Sigmoid colon (tissue), 7 donors: ENCODE results near the gene LMO1. TPM values are rescaled to one million over a fixed set of nuclear protein-coding genes. Genes with fewer than 3 reads are reported as not detected.

Experiments used
- DNase-seq: peaks from one replicate; pipeline ENCODE4 v3.0.0-alpha.2; 2019
- H3K27ac ChIP-seq, 4 donors: fragments of 200-600 bp; sonication (generic); one replicate each; pipeline ENCODE4 v1.5.1; 2016 to 2019; ENCODE audit warnings: mild to moderate bottlenecking in 1 of 4
- H3K27me3 ChIP-seq, 3 donors: fragments of 200-600 bp; sonication (generic); one replicate each; pipeline ENCODE4 v1.5.1; 2019; ENCODE audit warnings: mild to moderate bottlenecking in 1 of 3
- H3K36me3 ChIP-seq, 4 donors: fragments of 200-600 bp; sonication (generic); one replicate each; pipeline ENCODE4 v1.5.1; 2016 to 2019
- H3K4me1 ChIP-seq, 4 donors: fragments of 200-600 bp; sonication (generic); one replicate each; pipeline ENCODE4 v1.5.1; 2017 to 2019
- H3K4me3 ChIP-seq, 4 donors: fragments of 200-600 bp; sonication (generic); one replicate each; pipeline ENCODE4 v1.5.1; 2017 to 2019; ENCODE audit warnings: mild to moderate bottlenecking in 2 of 4, moderate library complexity in 1 of 4
- H3K9me3 ChIP-seq, 4 donors: fragments of 200-600 bp in 3 of 4; sonication (generic) in 3 of 4; one replicate each; pipeline versions ENCODE4 v1.5.1 to v1.6.1; 2013 to 2019
- EP300 ChIP-seq, 4 donors: sonication (generic); formaldehyde crosslinking; IDR thresholded peaks; one replicate each; pipeline ENCODE4 v1.6.1; 2017; ENCODE audit warnings: antibody characterized with exemption in 4 of 4
- POLR2A ChIP-seq, 2 donors: fragments of 450-650 bp; IDR thresholded peaks; one replicate each; pipeline ENCODE4 v1.6.1; 2016; ENCODE audit warnings: antibody characterized with exemption in 2 of 2, mild to moderate bottlenecking in 2 of 2, moderate library complexity in 2 of 2
- POLR2AphosphoS5 ChIP-seq, 4 donors: sonication (generic); formaldehyde crosslinking; IDR thresholded peaks; one replicate each; pipeline ENCODE4 v1.6.1; 2017; ENCODE audit warnings: antibody characterized with exemption in 4 of 4
- WGBS, 2 donors: extraction: QIAGEN DNeasy Blood & Tissue Kit; methylation state at CpG; one replicate each; pipeline ENCODE4 v1.1.7; 2013; 5-methylcytosine and 5-hydroxymethylcytosine counted together
- intact Hi-C: fragments of 100-400 bp; cut with DNase I; formaldehyde crosslinking; loops from one replicate; pipeline ENCODE4 v1.15.1; 2023
- polyA plus RNA-seq, 3 donors: library from polyadenylated mRNA; stranded (reverse); fragments of 200-250 nt; gene quantifications; one replicate each; pipeline ENCODE4 v1.2.3, GENCODE V29; 2013
- total RNA-seq, 4 donors: library from RNA; depleted of rRNA; stranded (reverse); fragments of >200 nt; gene quantifications; one replicate each; pipeline ENCODE4 v1.1.0, GENCODE V29; 2016
- TF ChIP-seq, protein P1 (sequence below), 4 experiments: fragments of 450-650 bp in 3 of 4; fragments of 200-600 bp in 1 of 4; IDR thresholded peaks; one replicate each; pipeline ENCODE4 v1.5.1; 2016 to 2019; ENCODE audit warnings: antibody characterized with exemption in 4 of 4, mild to moderate bottlenecking in 3 of 4, moderate library complexity in 2 of 4
- donor health status: healthy with polysubstance abuse.
- donor health status: Bipolar disorder and iron deficiency.
- donor health status: healthy.

The LMO1 gene
- total and polyA plus RNA-seq, 7 donors: 0.04 to 1.8 (median 0.66) TPM; not detected in 4

DNA sequence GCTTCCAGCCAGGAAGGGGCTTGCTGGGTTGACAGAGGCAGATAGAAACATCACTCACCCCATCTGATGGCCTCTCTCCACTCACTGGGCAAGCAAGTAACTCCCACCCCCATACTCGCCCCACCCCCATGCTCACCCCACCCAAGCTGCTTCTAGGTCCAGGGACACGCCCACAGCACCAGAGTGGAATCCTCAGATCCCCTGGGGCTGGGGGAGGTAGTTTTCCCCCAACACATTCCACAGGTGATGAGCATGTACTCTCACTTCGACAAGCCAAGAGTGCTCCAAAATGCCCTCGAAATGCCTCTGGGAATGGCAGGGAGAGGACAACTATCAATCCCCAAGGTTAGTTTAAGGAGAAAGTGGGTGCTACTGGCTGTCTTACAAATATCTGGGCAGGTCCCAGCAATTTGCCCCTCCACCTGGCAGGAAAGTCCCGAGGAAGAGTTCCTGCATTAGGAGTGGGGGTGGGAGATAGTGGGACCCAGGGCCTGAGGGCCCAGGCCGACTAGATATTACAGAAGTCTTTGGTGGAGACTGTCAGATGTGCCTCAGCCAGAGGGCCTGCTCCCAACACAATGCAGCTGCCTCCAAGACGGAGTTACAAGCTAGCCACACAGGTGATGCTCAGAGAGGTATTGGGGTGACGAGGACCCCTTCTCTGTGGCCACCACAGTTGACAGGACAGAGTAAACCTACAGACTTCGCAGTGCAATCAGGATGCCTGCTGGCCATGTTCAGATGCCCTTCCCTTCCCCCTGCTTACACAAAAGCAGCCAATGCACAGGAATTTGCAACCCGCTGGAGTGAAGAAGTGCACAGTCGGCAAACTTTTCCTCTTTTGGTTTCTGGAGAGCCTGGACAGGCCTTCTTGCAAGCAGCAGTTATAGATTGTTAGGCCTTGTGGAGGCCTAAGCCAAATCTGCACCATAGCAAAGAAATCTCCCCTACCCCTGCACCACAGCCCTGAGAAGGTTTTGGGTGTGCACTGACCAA is 2.9 kb upstream of the LMO1 start:
- WGBS, 2 donors: 87 to 91% methylated on average over 11 of the region's 11 CpGs
- Histone ChIP-seq H3K27ac (no peak overlapping the region), H3K36me3 (no peaks in the 10 kb centered on the region), H3K27me3 (peaks cover 16 to 71% (median 51%) of the 10 kb centered on the region in 3 donors), H3K4me3 (no peak overlapping the region), H3K9me3 (no peaks in the 10 kb centered on the region), H3K4me1 (peaks cover 0 to 41% (median 33%) of the 10 kb centered on the region in 4 donors)
- peak; percentile 19 for DNase-seq
- intact Hi-C loops: loop anchor here (10.0 kb wide), 1 partner anchor 262 kb away; no protein-coding TSS in a partner anchor
- TF ChIP-seq POLR2A (IDR thresholded peaks at IDR 0.05) (no peak), EP300 (IDR thresholded peaks at IDR 0.05) (no peak), POLR2AphosphoS5 (IDR thresholded peaks at IDR 0.05) (no peak)
- TF ChIP-seq, protein P1, sequence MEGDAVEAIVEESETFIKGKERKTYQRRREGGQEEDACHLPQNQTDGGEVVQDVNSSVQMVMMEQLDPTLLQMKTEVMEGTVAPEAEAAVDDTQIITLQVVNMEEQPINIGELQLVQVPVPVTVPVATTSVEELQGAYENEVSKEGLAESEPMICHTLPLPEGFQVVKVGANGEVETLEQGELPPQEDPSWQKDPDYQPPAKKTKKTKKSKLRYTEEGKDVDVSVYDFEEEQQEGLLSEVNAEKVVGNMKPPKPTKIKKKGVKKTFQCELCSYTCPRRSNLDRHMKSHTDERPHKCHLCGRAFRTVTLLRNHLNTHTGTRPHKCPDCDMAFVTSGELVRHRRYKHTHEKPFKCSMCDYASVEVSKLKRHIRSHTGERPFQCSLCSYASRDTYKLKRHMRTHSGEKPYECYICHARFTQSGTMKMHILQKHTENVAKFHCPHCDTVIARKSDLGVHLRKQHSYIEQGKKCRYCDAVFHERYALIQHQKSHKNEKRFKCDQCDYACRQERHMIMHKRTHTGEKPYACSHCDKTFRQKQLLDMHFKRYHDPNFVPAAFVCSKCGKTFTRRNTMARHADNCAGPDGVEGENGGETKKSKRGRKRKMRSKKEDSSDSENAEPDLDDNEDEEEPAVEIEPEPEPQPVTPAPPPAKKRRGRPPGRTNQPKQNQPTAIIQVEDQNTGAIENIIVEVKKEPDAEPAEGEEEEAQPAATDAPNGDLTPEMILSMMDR (IDR thresholded peaks at IDR 0.05): no peak

DNA sequence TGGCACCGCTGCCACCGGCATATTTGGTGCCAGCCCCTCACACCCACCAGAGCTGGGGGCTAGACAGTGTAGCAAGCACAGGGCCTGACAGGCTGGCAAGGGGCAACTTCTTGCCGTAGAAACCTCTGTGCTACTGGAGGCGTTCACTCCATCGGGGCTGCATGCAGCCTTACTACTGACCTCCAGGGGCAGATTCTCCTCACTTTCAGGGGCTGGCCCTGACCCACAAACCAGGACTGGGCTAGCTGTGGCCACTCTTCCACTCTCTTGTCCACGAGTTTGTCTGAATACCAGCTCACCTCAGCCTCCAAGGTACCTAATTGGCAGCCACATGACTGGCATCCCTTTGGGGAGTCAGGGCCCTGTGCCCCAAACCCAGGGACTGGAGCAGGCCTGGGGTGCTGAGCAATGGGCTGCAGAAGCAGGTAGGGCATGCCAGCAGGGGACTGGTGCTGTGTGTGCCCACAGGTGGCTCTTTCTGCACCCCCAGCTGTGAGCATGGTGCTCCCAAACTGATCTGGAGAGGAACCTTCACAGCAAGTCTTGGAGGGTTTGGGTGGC is 2.1 kb upstream of the LMO1 start:
- no peaks in the 10 kb centered on the region for H3K36me3 ChIP-seq
- H3K27ac ChIP-seq: no peak overlapping the region
- H3K9me3 ChIP-seq: no peaks in the 10 kb centered on the region
- peaks cover 16 to 64% (median 54%) of the 10 kb centered on the region in 3 donors for H3K27me3 ChIP-seq
- WGBS, 2 donors: 64 to 68% methylated on average over 6 of the region's 6 CpGs
- peaks cover 0 to 41% (median 33%) of the 10 kb centered on the region in 4 donors for H3K4me1 ChIP-seq
- TF ChIP-seq POLR2AphosphoS5 (IDR thresholded peaks at IDR 0.05): no peak
- TF ChIP-seq, protein P1 (IDR thresholded peaks at IDR 0.05): no peak
- no peak for TF ChIP-seq POLR2A (IDR thresholded peaks at IDR 0.05)
- TF ChIP-seq EP300 (IDR thresholded peaks at IDR 0.05): no peak
- peak; percentile 34 for DNase-seq
- intact Hi-C loops: loop anchor here (10.0 kb wide), 1 partner anchor 261 kb away; no protein-coding TSS in a partner anchor
- no peak overlapping the region for H3K4me3 ChIP-seq

DNA sequence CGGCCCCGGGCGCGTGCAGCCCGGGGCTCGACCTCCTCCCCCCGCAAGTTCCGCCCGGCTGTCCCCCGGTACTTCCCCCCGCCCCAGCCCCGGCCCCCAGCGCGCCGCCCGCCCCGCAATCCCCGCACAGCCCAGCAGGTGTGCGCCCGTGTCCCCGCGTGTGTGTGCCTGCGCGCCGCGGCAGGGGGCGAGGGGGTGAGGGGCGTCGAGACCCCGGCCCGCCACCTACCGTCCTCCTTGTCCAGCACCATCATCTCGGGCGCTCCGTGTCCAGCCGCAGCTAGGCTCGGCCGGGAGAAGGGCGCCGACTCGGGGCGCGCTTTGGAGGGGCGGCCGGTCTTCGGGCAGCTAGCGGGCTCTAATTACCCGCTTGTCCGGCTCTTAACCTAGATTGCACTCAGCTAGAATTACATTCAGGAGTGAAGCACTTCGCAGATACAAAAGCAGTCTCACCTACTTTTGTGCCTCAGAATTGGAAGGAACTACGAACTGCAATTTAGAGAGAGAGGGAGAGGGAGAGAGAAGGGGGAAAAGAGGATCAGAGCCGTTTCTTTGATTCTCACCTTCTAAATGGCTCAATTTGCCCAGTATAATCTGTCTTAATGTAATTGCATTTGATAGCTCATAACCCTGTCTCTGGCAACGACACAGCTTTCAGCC is 439 bp downstream of the LMO1 start:
- intact Hi-C loops: loop anchor here (1.0 to 10.0 kb wide), 3 partner anchors 38 to 258 kb away; no protein-coding TSS in a partner anchor
- 1% methylated on average over 53 of the region's 53 CpGs for WGBS, 2 donors
- Histone ChIP-seq H3K27me3 (peaks cover 12 to 39% (median 36%) of the 10 kb centered on the region in 3 donors), H3K4me1 (peaks cover 0 to 31% (median 25%) of the 10 kb centered on the region in 4 donors), H3K27ac (peak overlapping the region in 3 of 4 donors; percentile 19 to 63 (median 22)), H3K9me3 (no peaks in the 10 kb centered on the region), H3K4me3 (peak overlapping the region; percentile 28 to 57 (median 52)), H3K36me3 (no peaks in the 10 kb centered on the region)
- DNase-seq: peak; percentile 59
- TF ChIP-seq POLR2A (IDR thresholded peaks at IDR 0.05): no peak
- no peak for TF ChIP-seq POLR2AphosphoS5 (IDR thresholded peaks at IDR 0.05)
- TF ChIP-seq EP300 (IDR thresholded peaks at IDR 0.05): no peak

DNA sequence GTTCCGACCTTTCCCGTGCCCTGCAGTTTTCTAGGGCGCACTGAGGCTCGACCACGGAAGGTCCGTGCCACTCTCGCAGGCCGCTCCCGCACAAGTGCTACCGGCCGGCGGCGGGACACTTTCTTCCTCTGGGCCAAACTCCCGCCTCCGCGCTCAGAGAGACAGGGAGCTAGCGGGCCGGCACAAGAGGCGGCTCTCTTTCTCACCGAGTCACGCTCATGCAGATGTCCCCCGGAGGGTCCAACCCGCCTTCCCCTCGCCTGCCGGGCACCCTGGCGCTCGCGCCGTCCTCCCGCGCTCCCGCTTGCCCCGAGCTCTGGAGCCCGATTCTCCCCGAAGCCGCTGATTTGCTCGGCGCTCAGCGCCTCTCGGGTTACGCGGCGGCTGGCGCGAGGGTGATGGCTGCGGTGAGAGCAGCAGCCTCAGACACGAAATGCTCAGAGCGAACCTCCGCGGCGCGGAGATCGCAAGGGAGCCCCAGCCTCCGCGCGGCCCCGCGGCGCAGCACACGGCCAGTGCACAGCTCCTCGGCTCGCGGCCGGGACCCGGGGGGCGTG is 1.0 kb downstream of the LMO1 start:
- H3K4me3 ChIP-seq: peak overlapping the region; percentile 28 to 57 (median 52)
- no peaks in the 10 kb centered on the region for H3K36me3 ChIP-seq
- WGBS, 2 donors: 1 to 2% methylated on average over 66 of the region's 66 CpGs
- DNase-seq: peak; percentile 70
- peaks cover 0 to 25% (median 19%) of the 10 kb centered on the region in 4 donors for H3K4me1 ChIP-seq
- peaks cover 9 to 33% (median 30%) of the 10 kb centered on the region in 3 donors for H3K27me3 ChIP-seq
- H3K27ac ChIP-seq: peak overlapping the region in 3 of 4 donors; percentile 19 to 63 (median 22)
- intact Hi-C loops: loop anchor here (1.0 to 10.0 kb wide), 3 partner anchors 37 to 258 kb away; no protein-coding TSS in a partner anchor
- H3K9me3 ChIP-seq: no peaks in the 10 kb centered on the region
- TF ChIP-seq EP300 (IDR thresholded peaks at IDR 0.05) (no peak), POLR2AphosphoS5 (IDR thresholded peaks at IDR 0.05) (no peak), POLR2A (IDR thresholded peaks at IDR 0.05) (no peak)
- TF ChIP-seq, protein P1 (IDR thresholded peaks at IDR 0.05): no peak
